MM.1S (cell line): Measurements from ENCODE around the gene REEP1.

Source experiments
- DNase-seq: peaks from one replicate; pipeline ENCODE4 v3.0.0-alpha.2; 2015
- H2AFZ ChIP-seq: fragments of 300-600 bp; sonication (generic); 2 replicates; pipeline ENCODE4 v1.6.0; 2016; ENCODE audit warnings: antibody characterized with exemption, low read length
- H3F3A ChIP-seq: fragments of 300-600 bp; sonication (generic); 2 replicates; pipeline ENCODE4 v1.6.1; 2016; ENCODE audit warnings: mild to moderate bottlenecking, antibody characterized with exemption, low read length, moderate library complexity, mixed read lengths; ENCODE audit not compliant: insufficient read depth
- H3K27ac ChIP-seq: fragments of 300-600 bp; sonication (generic); 2 replicates; pipeline ENCODE4 v1.5.1; 2016; ENCODE audit warnings: mild to moderate bottlenecking, low read length
- H3K27me3 ChIP-seq: fragments of 300-600 bp; sonication (generic); replicated peaks from 2 replicates; pipeline ENCODE4 v1.6.0; 2016; ENCODE audit warnings: low read length; ENCODE audit not compliant: insufficient read depth
- H3K36me3 ChIP-seq: fragments of 300-600 bp; sonication (generic); replicated peaks from 2 replicates; pipeline ENCODE4 v1.6.1; 2016; ENCODE audit warnings: mild to moderate bottlenecking, low read length, mixed read lengths; ENCODE audit not compliant: insufficient read depth
- H3K4me1 ChIP-seq: fragments of 300-600 bp; sonication (generic); 2 replicates; pipeline ENCODE4 v1.6.1; 2016; ENCODE audit warnings: low read length, mixed read lengths
- H3K4me2 ChIP-seq: fragments of 300-600 bp; sonication (generic); 2 replicates; pipeline ENCODE4 v1.6.0; 2016; ENCODE audit warnings: low read depth, low read length
- H3K4me3 ChIP-seq: fragments of 300-600 bp; sonication (generic); 2 replicates; pipeline ENCODE4 v1.5.1; 2016; ENCODE audit warnings: low read length, mixed read lengths
- H3K79me2 ChIP-seq: fragments of 300-600 bp; sonication (generic); 2 replicates; pipeline ENCODE4 v1.6.1; 2016; ENCODE audit warnings: mixed run types, low read length, mixed read lengths
- H3K9ac ChIP-seq: fragments of 300-600 bp; sonication (generic); 2 replicates; pipeline ENCODE4 v1.6.1; 2016; ENCODE audit warnings: low read length, mixed read lengths
- H3K9me2 ChIP-seq: fragments of 300-600 bp; sonication (generic); replicated peaks from 2 replicates; pipeline ENCODE4 v1.6.1; 2016; ENCODE audit warnings: mild to moderate bottlenecking, low read length, mixed read lengths; ENCODE audit not compliant: insufficient read depth
- H3K9me3 ChIP-seq: fragments of 300-600 bp; sonication (generic); replicated peaks from 2 replicates; pipeline ENCODE4 v1.6.1; 2016; ENCODE audit warnings: mild to moderate bottlenecking, low read length, mixed read lengths; ENCODE audit not compliant: insufficient read depth
- H4K20me1 ChIP-seq: fragments of 300-600 bp; sonication (generic); 2 replicates; pipeline ENCODE4 v1.6.1; 2016; ENCODE audit warnings: mild to moderate bottlenecking, low read length, moderate library complexity, mixed read lengths; ENCODE audit not compliant: insufficient read depth
- EZH2 ChIP-seq: fragments of 300-600 bp; sonication (generic); optimal IDR thresholded peaks from 2 replicates; pipeline ENCODE3; 2017; ENCODE audit warnings: low read depth, mild to moderate bottlenecking, antibody characterized with exemption, low read length, mixed read lengths
- EZH2phosphoT487 ChIP-seq: fragments of 300-600 bp; sonication (generic); IDR thresholded peaks from 2 replicates; pipeline ENCODE4 v1.6.1; 2018; ENCODE audit warnings: antibody characterized with exemption, low read length
- TF ChIP-seq, protein P1 (sequence below): fragments of 300-600 bp; sonication (generic); IDR thresholded peaks from 2 replicates; pipeline ENCODE4 v1.5.1; 2016; ENCODE audit warnings: antibody characterized with exemption, low read length, mixed read lengths

The REEP1 gene

DNA sequence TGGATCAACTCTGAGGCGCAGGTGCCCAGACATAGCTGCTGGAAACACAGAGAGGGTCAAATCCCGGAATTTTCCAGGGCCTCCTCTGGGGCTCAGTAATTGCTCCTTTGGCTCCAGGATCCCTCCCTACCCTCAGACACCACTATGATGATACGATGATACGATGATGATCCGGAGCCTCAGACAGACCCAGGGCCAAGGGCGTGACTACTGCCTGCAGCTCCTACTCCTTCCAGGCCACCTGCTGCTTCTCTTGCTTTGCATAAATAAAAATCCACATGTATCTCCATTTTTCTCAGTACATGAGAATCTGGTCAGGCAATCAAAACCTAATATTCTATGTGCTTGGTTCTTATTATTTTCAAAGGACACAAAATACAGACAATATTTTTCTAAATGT is 104.5 kb downstream of the REEP1 start:
- Histone ChIP-seq H3K4me2 (no peak overlapping the region), H3K9me2 (no peaks in the 10 kb centered on the region), H4K20me1 (no peaks in the 10 kb centered on the region), H3K9me3 (no peaks in the 10 kb centered on the region), H3K4me1 (no peaks in the 10 kb centered on the region), H3K27me3 (no peaks in the 10 kb centered on the region), H3K27ac (no peak overlapping the region), H2AFZ (no peak overlapping the region), H3K4me3 (no peak overlapping the region), H3K9ac (no peak overlapping the region), H3K36me3 (no peaks in the 10 kb centered on the region), H3K79me2 (no peaks in the 10 kb centered on the region), H3F3A (no peaks in the 10 kb centered on the region)
- no peak for DNase-seq
- TF ChIP-seq EZH2phosphoT487 = no peak
- TF ChIP-seq, protein P1, sequence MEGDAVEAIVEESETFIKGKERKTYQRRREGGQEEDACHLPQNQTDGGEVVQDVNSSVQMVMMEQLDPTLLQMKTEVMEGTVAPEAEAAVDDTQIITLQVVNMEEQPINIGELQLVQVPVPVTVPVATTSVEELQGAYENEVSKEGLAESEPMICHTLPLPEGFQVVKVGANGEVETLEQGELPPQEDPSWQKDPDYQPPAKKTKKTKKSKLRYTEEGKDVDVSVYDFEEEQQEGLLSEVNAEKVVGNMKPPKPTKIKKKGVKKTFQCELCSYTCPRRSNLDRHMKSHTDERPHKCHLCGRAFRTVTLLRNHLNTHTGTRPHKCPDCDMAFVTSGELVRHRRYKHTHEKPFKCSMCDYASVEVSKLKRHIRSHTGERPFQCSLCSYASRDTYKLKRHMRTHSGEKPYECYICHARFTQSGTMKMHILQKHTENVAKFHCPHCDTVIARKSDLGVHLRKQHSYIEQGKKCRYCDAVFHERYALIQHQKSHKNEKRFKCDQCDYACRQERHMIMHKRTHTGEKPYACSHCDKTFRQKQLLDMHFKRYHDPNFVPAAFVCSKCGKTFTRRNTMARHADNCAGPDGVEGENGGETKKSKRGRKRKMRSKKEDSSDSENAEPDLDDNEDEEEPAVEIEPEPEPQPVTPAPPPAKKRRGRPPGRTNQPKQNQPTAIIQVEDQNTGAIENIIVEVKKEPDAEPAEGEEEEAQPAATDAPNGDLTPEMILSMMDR = no peak
- no peak for TF ChIP-seq EZH2

DNA sequence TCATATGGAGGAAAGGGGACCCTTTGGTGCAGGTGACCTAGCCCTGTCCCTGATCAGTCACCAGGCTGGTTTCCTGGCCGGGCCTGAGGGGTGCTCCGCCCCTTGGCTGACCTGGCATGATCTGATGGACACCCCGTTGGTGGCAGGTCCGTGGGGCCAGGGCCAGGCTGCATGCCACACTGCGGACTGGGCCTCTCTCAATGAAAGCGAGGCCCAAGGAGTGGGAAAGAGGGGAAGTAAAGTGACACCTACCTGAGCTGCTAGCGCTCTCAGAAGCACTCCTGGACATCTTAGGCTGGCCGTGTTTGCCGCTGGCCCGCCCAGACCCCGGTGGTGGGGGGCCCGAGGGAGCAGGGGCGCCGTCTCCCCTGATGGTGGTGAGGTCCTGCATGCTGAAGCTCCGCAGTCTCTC is 105.0 kb downstream of the REEP1 start:
- Histone ChIP-seq H3K36me3 (no peaks in the 10 kb centered on the region), H3K4me3 (no peak overlapping the region), H3K9ac (no peak overlapping the region), H3K9me3 (no peaks in the 10 kb centered on the region), H3K9me2 (no peaks in the 10 kb centered on the region), H3K4me1 (no peaks in the 10 kb centered on the region), H3K4me2 (no peak overlapping the region), H4K20me1 (no peaks in the 10 kb centered on the region), H3F3A (no peaks in the 10 kb centered on the region), H3K79me2 (no peaks in the 10 kb centered on the region), H3K27me3 (no peaks in the 10 kb centered on the region), H3K27ac (no peak overlapping the region), H2AFZ (no peak overlapping the region)
- TF ChIP-seq EZH2phosphoT487 (no peak), EZH2 (no peak)
- TF ChIP-seq, protein P1 = no peak
- DNase-seq = no peak

DNA sequence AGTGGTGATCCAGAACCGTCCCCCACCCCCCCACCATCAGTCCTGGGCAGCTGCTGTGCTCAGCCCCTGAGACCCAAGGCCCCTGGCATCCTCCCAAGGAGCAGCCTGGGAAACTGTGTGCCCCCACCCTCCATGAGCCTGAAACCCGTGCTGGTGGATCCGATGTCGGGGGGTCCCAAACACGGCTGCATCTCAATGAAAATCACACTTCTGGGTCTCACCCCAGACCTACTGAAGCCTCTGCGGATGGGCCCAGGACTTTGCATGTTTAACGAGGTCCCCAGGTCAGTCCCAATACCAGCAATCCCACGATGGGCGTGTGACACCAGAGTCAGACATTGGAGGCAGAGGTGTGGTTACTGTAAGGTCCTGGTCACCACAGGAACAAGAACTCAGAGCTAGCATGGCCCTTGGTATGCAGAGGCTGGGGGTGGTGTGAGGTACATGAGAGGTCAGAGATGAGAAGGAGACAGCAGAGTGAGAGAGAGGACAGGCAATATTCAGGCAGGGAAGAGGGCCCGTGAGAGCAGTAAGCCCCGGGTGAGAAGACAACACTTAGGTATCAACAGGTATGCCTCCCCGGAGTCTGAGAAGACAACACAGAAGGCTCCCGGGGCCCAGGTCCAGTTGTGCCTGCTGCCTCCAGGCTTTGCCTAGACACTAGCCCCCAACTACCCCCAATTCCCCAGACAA is 105.6 kb downstream of the REEP1 start:
- TF ChIP-seq, protein P1 = no peak
- no peak for TF ChIP-seq EZH2
- Histone ChIP-seq H3K27me3 (no peaks in the 10 kb centered on the region), H3F3A (no peaks in the 10 kb centered on the region), H3K27ac (no peak overlapping the region), H2AFZ (no peak overlapping the region), H3K9me2 (no peaks in the 10 kb centered on the region), H3K4me2 (no peak overlapping the region), H3K4me1 (no peaks in the 10 kb centered on the region), H3K79me2 (no peaks in the 10 kb centered on the region), H3K9ac (no peak overlapping the region), H3K36me3 (no peaks in the 10 kb centered on the region), H3K9me3 (no peaks in the 10 kb centered on the region), H3K4me3 (no peak overlapping the region), H4K20me1 (no peaks in the 10 kb centered on the region)
- DNase-seq = no peak
